A549 (cell line): ENCODE data around the gene LYST. TPM values are rescaled to one million over a fixed set of nuclear protein-coding genes. Genes with fewer than 3 reads are reported as not detected.

Source experiments
- ATAC-seq, 2 experiments: fragments of 200-7000 bp in 1 of 2; fragments of >200 bp in 1 of 2; cut with Nextera tagmentation in 1 of 2; cut with Tn5 transposase in 1 of 2; 3 replicates each; pipeline versions ENCODE4 v1.8.0 to v1.9.1; 2018 to 2020; ENCODE audit warnings: mild to moderate bottlenecking in 1 of 2, moderate library complexity in 1 of 2
- CTCF ChIA-PET: fragments of 300-600 bp; sonication (Branson Sonifier 250); formaldehyde crosslinking; extraction: SDS; loops from one replicate; lab custom pipeline; 2021; ENCODE audit warnings: antibody characterized with exemption, inconsistent platforms; lab: Yijun Ruan, JAX
- POLR2A ChIA-PET: fragments of 350-600 bp; formaldehyde crosslinking; extraction: SDS; loops from one replicate; lab custom pipeline; 2021; ENCODE audit warnings: antibody characterized with exemption, inconsistent platforms; lab: Yijun Ruan, JAX
- DNase-seq, 2 experiments: peaks; one replicate each; pipeline versions ENCODE4 v3.0.0 to v3.0.0-alpha.2; 2011 to 2016; ENCODE audit warnings: low read depth in 1 of 2, low spot score in 1 of 2
- FAIRE-seq: peaks from 2 replicates; lab custom pipeline; 2011; peaks lifted over from hg19 to GRCh38; lab: Jason Lieb, UNC
- H3K27ac ChIP-seq, 2 experiments: fragments of >200 bp; sonication (Bioruptor Twin); formaldehyde crosslinking; 3 replicates each; pipeline ENCODE4 v1.5.1; 2016 to 2017
- H3K4me1 ChIP-seq: fragments of >200 bp; sonication (Bioruptor Twin); formaldehyde crosslinking; 3 replicates; pipeline ENCODE4 v1.6.1; 2016
- H3K4me2 ChIP-seq: fragments of >200 bp; sonication (Bioruptor Twin); formaldehyde crosslinking; 3 replicates; pipeline ENCODE4 v1.6.1; 2016
- H3K4me3 ChIP-seq: fragments of >200 bp; sonication (Bioruptor Twin); formaldehyde crosslinking; 3 replicates; pipeline ENCODE4 v1.5.1; 2016
- H3K9me3 ChIP-seq: fragments of >200 bp; sonication (Bioruptor Twin); formaldehyde crosslinking; 3 replicates; pipeline ENCODE4 v1.6.1; 2016
- BHLHE40 ChIP-seq: IDR thresholded peaks from 2 replicates; pipeline ENCODE4 v1.6.1; 2012; ENCODE audit warnings: low read depth, low read length, inconsistent platforms
- CBX2 ChIP-seq: fragments of 200-600 bp; sonication (generic); IDR thresholded peaks from 2 replicates; pipeline ENCODE4 v1.6.1; 2016; ENCODE audit warnings: low read depth, mild to moderate bottlenecking, borderline replicate concordance
- CHD4 ChIP-seq: fragments of 200-600 bp; sonication (generic); IDR thresholded peaks from 2 replicates; pipeline ENCODE4 v1.6.1; 2016; ENCODE audit warnings: antibody characterized with exemption, mild to moderate bottlenecking, borderline replicate concordance
- FOSL2 ChIP-seq, 2 experiments: fragments of 450-650 bp in 1 of 2; fragments of >200 bp in 1 of 2; sonication (Bioruptor Twin) in 1 of 2; formaldehyde crosslinking; IDR thresholded peaks; 2 replicates each; pipeline versions ENCODE4 v1.5.0 to v1.6.1; 2016 to 2020; ENCODE audit warnings: mild to moderate bottlenecking in 1 of 2, moderate library complexity in 1 of 2
- HMGXB4 ChIP-seq: fragments of 250-450 bp; sonication (Bioruptor Pico); IDR thresholded peaks from 2 replicates; pipeline ENCODE4 v1.5.0; 2021; ENCODE audit warnings: mild to moderate bottlenecking, moderate library complexity, borderline replicate concordance
- HOXB5 ChIP-seq: fragments of 250-450 bp; sonication (Bioruptor Pico); IDR thresholded peaks from 2 replicates; pipeline ENCODE4 v1.5.0; 2020; ENCODE audit warnings: mild to moderate bottlenecking, moderate library complexity
- MAZ ChIP-seq: fragments of 150-350 bp; IDR thresholded peaks from 2 replicates; pipeline ENCODE4 v1.6.1; 2014; ENCODE audit warnings: antibody characterized with exemption, low read depth, low read length, borderline replicate concordance
- POLR2A ChIP-seq: IDR thresholded peaks from 2 replicates; pipeline ENCODE4 v1.6.1; 2012; ENCODE audit warnings: mild to moderate bottlenecking, low read length
- RNF2 ChIP-seq: fragments of 200-600 bp; sonication (generic); IDR thresholded peaks from 2 replicates; pipeline ENCODE4 v1.6.1; 2016; ENCODE audit warnings: low read depth, mild to moderate bottlenecking, antibody characterized with exemption, moderate library complexity, borderline replicate concordance
- TP53 ChIP-seq: fragments of 250-450 bp; sonication (Bioruptor Pico); IDR thresholded peaks from 2 replicates; pipeline ENCODE4 v1.5.0; 2021; ENCODE audit warnings: mild to moderate bottlenecking, moderate library complexity
- ZNF302 ChIP-seq: fragments of 250-450 bp; sonication (Bioruptor Pico); IDR thresholded peaks from 2 replicates; pipeline ENCODE4 v1.9.0; 2021; ENCODE audit warnings: inconsistent platforms, mild to moderate bottlenecking, moderate library complexity
- whole genome bisulfite sequencing: methylation state at CpG from one replicate; pipeline ENCODE4 v1.1.6; 2017; ENCODE audit errors: missing lambda C conversion rate; 5-methylcytosine and 5-hydroxymethylcytosine counted together
- polyA plus RNA-seq, 4 experiments: library from polyadenylated mRNA; depleted of rRNA in 3 of 4; stranded (reverse); fragments of >200 nt; fragmentation: RNase III in 1 of 4; extraction: RNeasy Plus Mini Kit Qiagen cat#74134 plus additional on column Dnase treatment in 1 of 4; gene quantifications; 2 replicates in 3 of 4; 3 replicates in 1 of 4; pipeline ENCODE4 v1.2.3, GENCODE V29; 2011 to 2017
- TF ChIP-seq, protein P1 (sequence below): fragments of >200 bp; sonication (Bioruptor Twin); formaldehyde crosslinking; IDR thresholded peaks from 3 replicates; pipeline ENCODE4 v1.6.1; 2016
- TF ChIP-seq, protein P2 (sequence below): fragments of 150-350 bp; IDR thresholded peaks from 2 replicates; pipeline ENCODE4 v1.6.1; 2014; ENCODE audit warnings: low read depth, mild to moderate bottlenecking, low read length

The LYST gene
- polyA plus RNA-seq, 2 of the 4 experiments (the other 2 are of a cell fraction): 2.5 to 9.4 TPM

- ChIA-PET POLR2A (no interaction called here), CTCF (interaction anchor here (0.9 kb wide), 1 partner anchor 340 kb away, joined by 3 read pairs; no protein-coding TSS in a partner anchor)
- WGBS: 83% methylated on average over 7 of the region's 7 CpGs
- no peak for DNase-seq
- no peak for TF ChIP-seq BHLHE40
- peak in 1 of 2 experiments; percentile 29; a peak in 1 of 6 replicates for ATAC-seq
- Histone ChIP-seq H3K9me3 (no peaks in the 10 kb centered on the region), H3K4me3 (no peak overlapping the region), H3K4me1 (peaks cover 11% of the 10 kb centered on the region; the same call in 2 of the 3 replicates), H3K4me2 (no peak overlapping the region), H3K27ac (0 out of 6 replicates have a peak overlapping the region, but pooled peaks of 1 of the 2 experiments have one; percentile 20)
- FAIRE-seq: no peak
Observed at GRCh38 chr1:235631816-235632215, 234.9 kb downstream of the LYST start.

DNA sequence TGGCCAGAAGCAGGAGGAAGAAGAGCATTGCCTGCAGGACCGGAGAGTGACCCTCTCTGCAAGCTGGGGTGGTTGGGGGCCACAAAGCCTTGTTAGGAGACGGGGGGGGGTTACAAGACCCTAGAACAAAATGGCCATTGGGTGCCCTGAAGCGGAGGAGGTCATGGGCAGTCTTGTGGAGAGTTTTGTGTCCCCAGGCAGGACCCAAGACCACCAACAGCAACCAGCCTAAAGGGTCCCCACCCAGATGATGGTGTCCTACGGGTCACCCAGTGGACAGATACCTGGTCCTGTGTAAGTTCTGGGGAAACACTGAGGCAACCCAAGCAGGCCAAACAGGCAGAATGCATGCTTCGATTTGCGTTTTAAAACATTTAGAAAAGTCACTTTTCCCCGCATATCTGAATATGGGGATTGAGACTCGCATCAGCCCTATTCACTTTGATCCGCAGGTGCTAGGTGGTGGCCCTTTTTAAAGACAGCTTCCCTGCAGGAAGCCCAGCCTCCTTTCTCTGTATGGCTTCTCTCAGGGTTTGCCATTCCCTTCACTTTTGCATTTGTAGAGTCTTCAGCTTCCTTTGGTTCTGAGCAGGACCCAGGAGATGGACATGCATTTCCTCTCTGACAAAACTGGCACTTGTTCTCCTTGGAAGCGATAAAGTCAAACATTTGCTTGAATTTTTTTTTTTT, 238.2 kb downstream of the LYST start:
- Histone ChIP-seq H3K9me3 (no peaks in the 10 kb centered on the region), H3K27ac (no peak overlapping the region), H3K4me1 (peaks cover 11% of the 10 kb centered on the region; the same call in 2 of the 3 replicates), H3K4me2 (no peak overlapping the region), H3K4me3 (no peak overlapping the region)
- ATAC-seq: no peak
- FAIRE-seq: no peak
- CTCF ChIA-PET: interaction anchor here (0.6 kb wide), 1 partner anchor 273 kb away, joined by 7 read pairs; no protein-coding TSS in a partner anchor
- 88% methylated on average over 9 of the region's 10 CpGs for WGBS
- DNase-seq: no peak
- POLR2A ChIA-PET: no interaction called here
- TF ChIP-seq CBX2 (no peak), FOSL2 (IDR thresholded peaks at IDR 0.05) (no peak), FOSL2 (CRISPR knock-in tag; IDR thresholded peaks at IDR 0.05) (no peak), TP53 (CRISPR knock-in tag) (no peak), POLR2A (no peak), CHD4 (no peak), MAZ (no peak), ZNF302 (CRISPR knock-in tag) (no peak), RNF2 (no peak)
- TF ChIP-seq, protein P1, sequence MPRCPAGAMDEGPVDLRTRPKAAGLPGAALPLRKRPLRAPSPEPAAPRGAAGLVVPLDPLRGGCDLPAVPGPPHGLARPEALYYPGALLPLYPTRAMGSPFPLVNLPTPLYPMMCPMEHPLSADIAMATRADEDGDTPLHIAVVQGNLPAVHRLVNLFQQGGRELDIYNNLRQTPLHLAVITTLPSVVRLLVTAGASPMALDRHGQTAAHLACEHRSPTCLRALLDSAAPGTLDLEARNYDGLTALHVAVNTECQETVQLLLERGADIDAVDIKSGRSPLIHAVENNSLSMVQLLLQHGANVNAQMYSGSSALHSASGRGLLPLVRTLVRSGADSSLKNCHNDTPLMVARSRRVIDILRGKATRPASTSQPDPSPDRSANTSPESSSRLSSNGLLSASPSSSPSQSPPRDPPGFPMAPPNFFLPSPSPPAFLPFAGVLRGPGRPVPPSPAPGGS: no peak
- TF ChIP-seq, protein P2, sequence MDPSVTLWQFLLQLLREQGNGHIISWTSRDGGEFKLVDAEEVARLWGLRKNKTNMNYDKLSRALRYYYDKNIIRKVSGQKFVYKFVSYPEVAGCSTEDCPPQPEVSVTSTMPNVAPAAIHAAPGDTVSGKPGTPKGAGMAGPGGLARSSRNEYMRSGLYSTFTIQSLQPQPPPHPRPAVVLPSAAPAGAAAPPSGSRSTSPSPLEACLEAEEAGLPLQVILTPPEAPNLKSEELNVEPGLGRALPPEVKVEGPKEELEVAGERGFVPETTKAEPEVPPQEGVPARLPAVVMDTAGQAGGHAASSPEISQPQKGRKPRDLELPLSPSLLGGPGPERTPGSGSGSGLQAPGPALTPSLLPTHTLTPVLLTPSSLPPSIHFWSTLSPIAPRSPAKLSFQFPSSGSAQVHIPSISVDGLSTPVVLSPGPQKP: no peak

DNA sequence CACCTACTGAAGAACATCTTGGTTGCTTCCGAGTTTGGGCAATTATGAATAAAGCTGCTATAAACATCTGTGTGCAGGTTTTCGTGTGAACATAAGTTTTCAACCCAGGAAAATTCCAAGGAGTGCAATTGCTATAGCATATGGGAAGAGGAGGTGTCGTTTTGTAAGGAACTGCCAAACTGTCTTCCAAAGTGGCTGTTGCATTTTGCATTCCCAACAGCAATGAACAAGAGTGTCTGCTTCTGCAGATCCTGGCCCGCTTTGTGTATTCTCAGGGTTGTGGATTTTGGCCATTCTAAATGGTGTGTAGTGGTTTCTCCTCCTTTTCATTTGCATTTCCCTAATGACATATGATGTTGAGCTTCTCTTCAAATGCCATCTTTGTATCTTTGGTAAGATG, 240.9 kb downstream of the LYST start:
- ATAC-seq (no peak), DNase-seq (no peak), FAIRE-seq (no peak)
- Histone ChIP-seq H3K27ac (no peak overlapping the region), H3K9me3 (no peaks in the 10 kb centered on the region), H3K4me1 (no peaks in the 10 kb centered on the region), H3K4me2 (no peak overlapping the region), H3K4me3 (no peak overlapping the region)
- 74% methylated on average over 4 of the region's 4 CpGs for WGBS
- TF ChIP-seq HMGXB4 (CRISPR knock-in tag): no peak
- POLR2A ChIA-PET: no interaction called here
- CTCF ChIA-PET: interaction anchor here (1.3 kb wide), 1 partner anchor 24 kb away, joined by 3 read pairs; no protein-coding TSS in a partner anchor

GRCh38 chr1:235625340-235625739, 241.4 kb downstream of the LYST start:
- H3K4me2 ChIP-seq: no peak overlapping the region
- no peak overlapping the region for H3K4me3 ChIP-seq
- TF ChIP-seq HOXB5 (CRISPR knock-in tag): no peak
- no peak for FAIRE-seq
- ChIA-PET CTCF (interaction anchor here (0.9 kb wide), 1 partner anchor 33 kb away, joined by 3 read pairs; no protein-coding TSS in a partner anchor), POLR2A (no interaction called here)
- no peaks in the 10 kb centered on the region for H3K9me3 ChIP-seq
- 90% methylated on average over 3 of the region's 3 CpGs for WGBS
- no peak overlapping the region for H3K27ac ChIP-seq
- no peak for DNase-seq
- no peak for ATAC-seq
- no peaks in the 10 kb centered on the region for H3K4me1 ChIP-seq
